ENCODE measurements around the gene DYNAP. TPM values are rescaled to one million over a fixed set of nuclear protein-coding genes. Genes with fewer than 3 reads are reported as not detected.

DYNAP gene
- total RNA-seq, 4 donors from 2014 or later, result not detected

- Histone ChIP-seq H3K9me3 (no peaks in the 10 kb centered on the region), H3K36me3 (no peaks in the 10 kb centered on the region), H3K4me3 (no peak overlapping the region), H3K27ac (no peak overlapping the region), H3K4me1 (peaks cover 3% of the 10 kb centered on the region), H3K27me3 (no peaks in the 10 kb centered on the region)
- DNase-seq (ENCODE audit: low spot score in 2 of 2), result no peak
- 21% methylated on average over 4 of the region's 4 CpGs for WGBS
- TF ChIP-seq POLR2AphosphoS5 (IDR thresholded peaks at IDR 0.05), result no peak
- no peak for TF ChIP-seq CTCF (IDR thresholded peaks at IDR 0.05)
- TF ChIP-seq EP300 (IDR thresholded peaks at IDR 0.05), result no peak
- no peak for TF ChIP-seq POLR2A (IDR thresholded peaks at IDR 0.05)
Observed at GRCh38 chr18:54612237-54612636, 21.2 kb downstream of the DYNAP start.

GRCh38 chr18:54613174-54613573 lies 22.1 kb downstream of the DYNAP start:
- Histone ChIP-seq H3K9me3 (no peaks in the 10 kb centered on the region), H3K4me1 (peaks cover 3% of the 10 kb centered on the region), H3K36me3 (no peaks in the 10 kb centered on the region), H3K27ac (no peak overlapping the region), H3K27me3 (no peaks in the 10 kb centered on the region), H3K4me3 (no peak overlapping the region)
- 75% methylated on average over 4 of the region's 4 CpGs for WGBS
- no peak for DNase-seq (ENCODE audit: low spot score in 2 of 2)
- TF ChIP-seq CTCF (IDR thresholded peaks at IDR 0.05) (no peak), EP300 (IDR thresholded peaks at IDR 0.05) (no peak), POLR2AphosphoS5 (IDR thresholded peaks at IDR 0.05) (no peak), POLR2A (IDR thresholded peaks at IDR 0.05) (no peak)

- Histone ChIP-seq H3K27ac (no peak overlapping the region), H3K4me1 (no peaks in the 10 kb centered on the region), H3K9me3 (no peaks in the 10 kb centered on the region), H3K27me3 (no peaks in the 10 kb centered on the region), H3K36me3 (no peaks in the 10 kb centered on the region), H3K4me3 (no peak overlapping the region)
- WGBS, result 84% methylated on average over 3 of the region's 3 CpGs
- TF ChIP-seq CTCF (IDR thresholded peaks at IDR 0.05), result no peak
- TF ChIP-seq EP300 (IDR thresholded peaks at IDR 0.05), result no peak
- no peak for TF ChIP-seq POLR2A (IDR thresholded peaks at IDR 0.05)
- TF ChIP-seq POLR2AphosphoS5 (IDR thresholded peaks at IDR 0.05), result no peak
- no peak for DNase-seq (ENCODE audit: low spot score in 2 of 2)
Observed at GRCh38 chr18:54616220-54616848, 25.3 kb downstream of the DYNAP start.

- no peak for TF ChIP-seq EP300 (IDR thresholded peaks at IDR 0.05)
- no peak for TF ChIP-seq POLR2A (IDR thresholded peaks at IDR 0.05)
- TF ChIP-seq POLR2AphosphoS5 (IDR thresholded peaks at IDR 0.05), result no peak
- TF ChIP-seq CTCF (IDR thresholded peaks at IDR 0.05), result no peak
- H3K36me3 ChIP-seq, result no peaks in the 10 kb centered on the region
- peaks cover 2% of the 10 kb centered on the region for H3K9me3 ChIP-seq
- no peak overlapping the region for H3K27ac ChIP-seq
- no peak overlapping the region for H3K4me3 ChIP-seq
- no peaks in the 10 kb centered on the region for H3K4me1 ChIP-seq
- no peaks in the 10 kb centered on the region for H3K27me3 ChIP-seq
- DNase-seq (ENCODE audit: low spot score in 2 of 2), result no peak
Observed at GRCh38 chr18:54622084-54622483, 31.0 kb downstream of the DYNAP start.

- no peak for TF ChIP-seq CTCF (IDR thresholded peaks at IDR 0.05)
- no peak for TF ChIP-seq POLR2AphosphoS5 (IDR thresholded peaks at IDR 0.05)
- no peak for TF ChIP-seq POLR2A (IDR thresholded peaks at IDR 0.05)
- TF ChIP-seq EP300 (IDR thresholded peaks at IDR 0.05), result no peak
- Histone ChIP-seq H3K27ac (no peak overlapping the region), H3K4me3 (no peak overlapping the region), H3K27me3 (no peaks in the 10 kb centered on the region), H3K4me1 (no peaks in the 10 kb centered on the region), H3K36me3 (no peaks in the 10 kb centered on the region), H3K9me3 (peaks cover 3% of the 10 kb centered on the region)
- DNase-seq (ENCODE audit: low spot score in 2 of 2), result no peak
- 96% methylated on average over 1 of the region's 1 CpG for WGBS
Observed at GRCh38 chr18:54626779-54627178, 35.7 kb downstream of the DYNAP start.

All from suprapubic skin (tissue), 4 donors.